KMS-11 (cell line): ENCODE measurements around the gene SIRT5.

ENCODE experiments used
- H2AFZ ChIP-seq: fragments of 200-600 bp; sonication (generic); 2 replicates; pipeline ENCODE4 v1.6.1; 2016; ENCODE audit warnings: antibody characterized with exemption, mixed run types, low read depth
- H3K27ac ChIP-seq: fragments of 200-600 bp; sonication (generic); 2 replicates; pipeline ENCODE4 v1.6.1; 2016; ENCODE audit warnings: mild to moderate bottlenecking, mixed run types
- H3K27me3 ChIP-seq: fragments of 200-600 bp; sonication (generic); 2 replicates; pipeline ENCODE4 v1.6.1; 2017; ENCODE audit warnings: mild to moderate bottlenecking, low read depth, mixed run types, moderate library complexity; ENCODE audit not compliant: insufficient read depth
- H3K36me3 ChIP-seq: fragments of 200-600 bp; sonication (generic); 2 replicates; pipeline ENCODE4 v1.6.1; 2017; ENCODE audit warnings: mild to moderate bottlenecking, mixed run types; ENCODE audit not compliant: insufficient read depth
- H3K4me1 ChIP-seq: fragments of 200-600 bp; sonication (generic); 2 replicates; pipeline ENCODE4 v1.6.1; 2016; ENCODE audit warnings: mild to moderate bottlenecking, low read depth, mixed run types; ENCODE audit not compliant: poor library complexity, severe bottlenecking
- H3K4me2 ChIP-seq: fragments of 200-600 bp; sonication (generic); 2 replicates; pipeline ENCODE4 v1.7.0; 2016; ENCODE audit warnings: mild to moderate bottlenecking, mixed run types
- H3K4me3 ChIP-seq: fragments of 200-600 bp; sonication (generic); IDR thresholded peaks from 2 replicates; pipeline ENCODE4 v1.6.1; 2017; ENCODE audit warnings: low read depth, low read length, mixed read lengths; ENCODE audit not compliant: insufficient read depth
- H3K79me2 ChIP-seq: fragments of 200-600 bp; sonication (generic); 2 replicates; pipeline ENCODE4 v1.6.1; 2016; ENCODE audit warnings: low read depth, mixed run types; ENCODE audit not compliant: insufficient read depth
- H3K9ac ChIP-seq: fragments of 200-600 bp; sonication (generic); 2 replicates; pipeline ENCODE4 v1.6.1; 2016; ENCODE audit warnings: mild to moderate bottlenecking, mixed run types
- H4K20me1 ChIP-seq: fragments of 200-600 bp; sonication (generic); 2 replicates; pipeline ENCODE4 v1.6.1; 2016; ENCODE audit warnings: mild to moderate bottlenecking, mixed run types; ENCODE audit not compliant: insufficient read depth
- CTCF ChIP-seq: fragments of 200-600 bp; sonication (generic); conservative IDR thresholded peaks from 2 replicates; pipeline ENCODE4 v1.6.1; 2017; ENCODE audit warnings: low read depth, mild to moderate bottlenecking, antibody characterized with exemption, low read length, moderate library complexity, mixed read lengths

The SIRT5 gene

GRCh38 chr6:13576017-13576416 is 1.6 kb downstream of the SIRT5 start:
- Histone ChIP-seq H2AFZ (no peak overlapping the region), H3K27ac (peak overlapping the region; percentile 29; the same call in 1 of the 2 replicates), H3K9ac (0 out of 2 replicates have a peak overlapping the region, but pooled peaks have one; percentile 5), H3K4me1 (peaks cover 13% of the 10 kb centered on the region), H3K36me3 (no peaks in the 10 kb centered on the region), H4K20me1 (no peaks in the 10 kb centered on the region), H3K27me3 (no peaks in the 10 kb centered on the region), H3K79me2 (no peaks in the 10 kb centered on the region; the same call in 1 of the 2 replicates), H3K4me2 (peak overlapping the region; percentile 65; the same call in 1 of the 2 replicates), H3K4me3 (no peak overlapping the region)
- TF ChIP-seq CTCF = no peak

- H3K27me3 ChIP-seq = no peaks in the 10 kb centered on the region
- H4K20me1 ChIP-seq = no peaks in the 10 kb centered on the region
- H3K4me3 ChIP-seq = no peak overlapping the region
- H3K4me2 ChIP-seq = no peak overlapping the region
- no peak for TF ChIP-seq CTCF
- no peak overlapping the region for H3K9ac ChIP-seq
- no peak overlapping the region for H2AFZ ChIP-seq
- H3K4me1 ChIP-seq = peaks cover 13% of the 10 kb centered on the region
- no peaks in the 10 kb centered on the region for H3K36me3 ChIP-seq
- no peak overlapping the region for H3K27ac ChIP-seq
- no peaks in the 10 kb centered on the region; the same call in 1 of the 2 replicates for H3K79me2 ChIP-seq
Measured at GRCh38 chr6:13577926-13578325, 3.5 kb downstream of the SIRT5 start.

DNA sequence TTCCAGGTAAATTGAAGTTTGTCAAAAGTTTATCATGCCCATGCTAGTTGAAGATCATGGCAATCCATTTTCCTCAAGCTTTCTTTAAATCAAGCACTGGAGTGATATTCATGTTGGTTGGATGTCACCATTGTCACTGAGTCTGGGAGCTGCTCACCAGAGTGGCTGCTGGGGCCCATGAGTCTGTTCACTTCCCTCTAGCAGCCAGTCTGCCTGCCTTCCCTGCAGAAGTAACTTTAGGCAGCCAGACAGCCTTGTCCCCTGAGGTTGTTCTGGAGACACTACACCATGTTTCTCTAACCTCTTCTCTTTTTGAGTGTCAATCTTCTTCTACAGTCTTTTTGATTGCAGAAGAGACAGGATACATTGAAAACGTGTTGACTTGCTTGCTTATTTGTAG is 5.5 kb downstream of the SIRT5 start:
- Histone ChIP-seq H4K20me1 (no peaks in the 10 kb centered on the region), H3K27ac (no peak overlapping the region), H3K79me2 (no peaks in the 10 kb centered on the region; the same call in 1 of the 2 replicates), H3K36me3 (no peaks in the 10 kb centered on the region), H3K4me3 (no peak overlapping the region), H3K9ac (no peak overlapping the region), H2AFZ (no peak overlapping the region), H3K4me2 (no peak overlapping the region), H3K4me1 (peaks cover 7% of the 10 kb centered on the region), H3K27me3 (no peaks in the 10 kb centered on the region)
- TF ChIP-seq CTCF = no peak

DNA sequence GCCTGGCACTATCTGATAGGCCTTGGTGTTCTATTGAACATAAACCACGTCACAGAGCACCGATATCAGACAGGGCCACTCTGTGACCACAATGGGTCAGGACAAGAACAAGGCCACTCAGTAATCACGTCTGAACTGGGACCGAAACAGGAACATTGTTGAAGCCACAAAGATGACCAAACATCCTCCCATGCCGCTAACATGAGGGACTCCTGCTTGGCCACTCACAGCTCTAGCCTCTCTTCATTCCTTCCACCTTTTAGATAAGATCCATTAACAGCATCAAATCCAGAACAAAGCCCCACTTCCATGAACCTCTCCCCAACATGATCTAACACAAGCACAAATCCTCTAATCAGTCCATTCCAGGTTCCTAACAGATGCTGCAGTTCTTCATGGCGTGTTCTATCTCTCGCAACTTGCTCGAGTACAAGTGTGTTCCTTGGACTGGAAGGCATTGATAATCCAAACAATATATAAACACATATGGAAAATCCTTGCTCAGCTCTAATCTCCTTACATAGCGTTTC is 7.4 kb downstream of the SIRT5 start:
- Histone ChIP-seq H3K27ac (no peak overlapping the region), H4K20me1 (no peaks in the 10 kb centered on the region), H3K79me2 (no peaks in the 10 kb centered on the region), H3K4me2 (no peak overlapping the region), H3K4me3 (no peak overlapping the region), H2AFZ (no peak overlapping the region), H3K9ac (no peak overlapping the region), H3K36me3 (no peaks in the 10 kb centered on the region), H3K4me1 (no peaks in the 10 kb centered on the region), H3K27me3 (no peaks in the 10 kb centered on the region)
- TF ChIP-seq CTCF = no peak
